Endodermal cell (in vitro differentiated cells): Measurements from ENCODE around the gene SNX19. TPM values are rescaled to one million over a fixed set of nuclear protein-coding genes. Genes with fewer than 3 reads are reported as not detected.

Experiments used
- DNase-seq: peaks from one replicate; pipeline ENCODE4 v3.0.0-alpha.2; 2017
- H3K27ac ChIP-seq: 2 replicates; pipeline ENCODE4 v1.5.1; 2013; ENCODE audit warnings: mild to moderate bottlenecking, low read depth, low read length, moderate library complexity
- H3K27me3 ChIP-seq: 2 replicates; pipeline ENCODE4 v1.6.1; 2013; ENCODE audit warnings: mild to moderate bottlenecking, low read length, moderate library complexity; ENCODE audit not compliant: insufficient read depth, control insufficient read depth, poor library complexity, severe bottlenecking
- H3K36me3 ChIP-seq: 2 replicates; pipeline ENCODE4 v1.7.0; 2013; ENCODE audit warnings: mild to moderate bottlenecking, low read length, moderate library complexity; ENCODE audit not compliant: control insufficient read depth, insufficient read depth
- H3K4me1 ChIP-seq: one replicate; pipeline ENCODE4 v1.7.0; 2013; ENCODE audit warnings: low read length; ENCODE audit not compliant: control insufficient read depth, insufficient read depth
- H3K4me3 ChIP-seq: 2 replicates; pipeline ENCODE4 v1.5.1; 2013; ENCODE audit warnings: mild to moderate bottlenecking, low read length, moderate library complexity
- H3K9ac ChIP-seq: 2 replicates; pipeline ENCODE4 v1.6.1; 2013; ENCODE audit warnings: mild to moderate bottlenecking, low read length, moderate library complexity; ENCODE audit not compliant: poor library complexity, severe bottlenecking; ENCODE audit errors: extremely low read depth
- H3K9me3 ChIP-seq: 2 replicates; pipeline ENCODE4 v1.6.1; 2013; ENCODE audit warnings: mild to moderate bottlenecking, low read length, moderate library complexity; ENCODE audit not compliant: control insufficient read depth
- H3K27ac Mint-ChIP-seq: 2 replicates; pipeline ENCODE4 v1.8.0; 2020; ENCODE audit warnings: mixed read lengths
- H3K27me3 Mint-ChIP-seq: 2 replicates; pipeline ENCODE4 v1.8.0; 2021; ENCODE audit warnings: mild to moderate bottlenecking, mixed read lengths; ENCODE audit not compliant: insufficient read depth
- H3K36me3 Mint-ChIP-seq: 2 replicates; pipeline ENCODE4 v1.8.0; 2020; ENCODE audit warnings: low read depth, mixed read lengths
- H3K4me1 Mint-ChIP-seq: 2 replicates; pipeline ENCODE4 v1.8.0; 2020; ENCODE audit warnings: mixed read lengths
- H3K4me3 Mint-ChIP-seq: 2 replicates; pipeline ENCODE4 v1.8.0; 2020; ENCODE audit warnings: mild to moderate bottlenecking, moderate library complexity, mixed read lengths
- H3K9me3 Mint-ChIP-seq: 2 replicates; pipeline ENCODE4 v1.8.0; 2020; ENCODE audit warnings: mild to moderate bottlenecking, mixed read lengths
- CTCF ChIP-seq: fragments of 200-600 bp; sonication (generic); conservative IDR thresholded peaks from 2 replicates; pipeline ENCODE4 v1.5.0; 2021; ENCODE audit warnings: antibody characterized with exemption, mild to moderate bottlenecking
- WGBS, 2 experiments: methylation state at CpG; one replicate each; pipeline versions ENCODE4 v1.1.5 to v1.1.7; 2013; ENCODE audit warnings: missing lambda C conversion rate in 2 of 2, mixed read lengths in 1 of 2; ENCODE audit not compliant: insufficient coverage in 1 of 2, insufficient read length in 1 of 2; 5-methylcytosine and 5-hydroxymethylcytosine counted together
- total RNA-seq, 2 donors: library from RNA; stranded (reverse); fragmentation: NEBNext Ultra II Directional in 1 of 2; extraction: Animal tissue kit (Norgen Biotek cat#: 25700) in 1 of 2; gene quantifications; 2 replicates in 1 of 2; 3 replicates in 1 of 2; pipeline ENCODE4 v1.2.1, GENCODE V29; 2021

SNX19 gene
- total RNA-seq, 2 donors from 2014 or later: 32.3 to 37.5 TPM

- H3K27ac ChIP-seq: no peak overlapping the region
- H3K27me3 Mint-ChIP-seq: no peaks in the 10 kb centered on the region
- no peaks in the 10 kb centered on the region for H3K9me3 Mint-ChIP-seq
- DNase-seq: no peak
- H3K27me3 ChIP-seq: no peaks in the 10 kb centered on the region
- H3K36me3 Mint-ChIP-seq: peaks cover 79% of the 10 kb centered on the region
- WGBS, 2 experiments: 100% methylated on average over 2 of the region's 2 CpGs
- H3K9me3 ChIP-seq: no peaks in the 10 kb centered on the region
- no peak for TF ChIP-seq CTCF
- H3K27ac Mint-ChIP-seq: no peak overlapping the region
- H3K4me3 ChIP-seq: no peak overlapping the region
- H3K4me1 Mint-ChIP-seq: no peaks in the 10 kb centered on the region
- no peak overlapping the region for H3K4me3 Mint-ChIP-seq
- H3K4me1 ChIP-seq: no peaks in the 10 kb centered on the region
- H3K9ac ChIP-seq: no peak overlapping the region
- peaks cover 81% of the 10 kb centered on the region for H3K36me3 ChIP-seq
Observed at GRCh38 chr11:130906616-130907015, 9.7 kb downstream of the SNX19 start.

- H3K27ac Mint-ChIP-seq: no peak overlapping the region
- no peaks in the 10 kb centered on the region for H3K9me3 Mint-ChIP-seq
- Histone ChIP-seq H3K27me3 (no peaks in the 10 kb centered on the region), H3K27ac (no peak overlapping the region), H3K9me3 (no peaks in the 10 kb centered on the region), H3K4me3 (no peak overlapping the region), H3K9ac (no peak overlapping the region), H3K36me3 (peaks cover 91% of the 10 kb centered on the region), H3K4me1 (no peaks in the 10 kb centered on the region)
- no peak for DNase-seq
- no peaks in the 10 kb centered on the region for H3K27me3 Mint-ChIP-seq
- peaks cover 79% of the 10 kb centered on the region for H3K36me3 Mint-ChIP-seq
- 89 to 100% methylated on average over 3 of the region's 3 CpGs for WGBS, 2 experiments
- H3K4me3 Mint-ChIP-seq: no peak overlapping the region
- no peak for TF ChIP-seq CTCF
- H3K4me1 Mint-ChIP-seq: no peaks in the 10 kb centered on the region
Observed at GRCh38 chr11:130905512-130905911, 10.8 kb downstream of the SNX19 start.

GRCh38 chr11:130904380-130904779 lies 11.9 kb downstream of the SNX19 start:
- Histone ChIP-seq H3K36me3 (peaks cover 92% of the 10 kb centered on the region), H3K4me1 (no peaks in the 10 kb centered on the region)

More at GRCh38 chr11:130904380-130904779, 11.9 kb downstream of the SNX19 start:
- H3K27ac ChIP-seq: no peak overlapping the region
- Mint-ChIP-seq H3K27ac (no peak overlapping the region), H3K36me3 (peaks cover 80% of the 10 kb centered on the region), H3K4me1 (no peaks in the 10 kb centered on the region), H3K27me3 (no peaks in the 10 kb centered on the region), H3K9me3 (no peaks in the 10 kb centered on the region), H3K4me3 (no peak overlapping the region)
- 90% methylated on average over 1 of the region's 1 CpG; no CpG with 5 or more reads in 1 of the 2 experiments for WGBS, 2 experiments
- no peak overlapping the region for H3K4me3 ChIP-seq
- no peaks in the 10 kb centered on the region for H3K9me3 ChIP-seq
- DNase-seq: no peak
- no peak overlapping the region for H3K9ac ChIP-seq
- H3K27me3 ChIP-seq: no peaks in the 10 kb centered on the region
- peak; percentile 65 for TF ChIP-seq CTCF
